GM23338 (cell line): ENCODE results near the gene CDH12. TPM values are rescaled to one million over a fixed set of nuclear protein-coding genes. Genes with fewer than 3 reads are reported as not detected.

Experiments used
- ATAC-seq: fragments of 200-7000 bp; cut with Tn5 transposase; 3 replicates; pipeline ENCODE4 v1.9.1; 2020
- DNase-seq: peaks from one replicate; pipeline ENCODE4 v3.0.0-alpha.2; 2015; ENCODE audit warnings: low spot score
- H2AFZ ChIP-seq: fragments of 200-600 bp; sonication (generic); 2 replicates; pipeline ENCODE4 v1.8.0; 2016; ENCODE audit warnings: antibody characterized with exemption, mild to moderate bottlenecking, moderate library complexity
- H3F3A ChIP-seq: fragments of 200-600 bp; sonication (generic); replicated peaks from 2 replicates; pipeline ENCODE4 v1.8.0; 2017; ENCODE audit warnings: antibody characterized with exemption, mixed run types, low read depth
- H3K27ac ChIP-seq: fragments of 200-600 bp; sonication (generic); 2 replicates; pipeline ENCODE4 v1.6.1; 2016; ENCODE audit warnings: low read depth
- H3K27me3 ChIP-seq: fragments of 200-600 bp; sonication (generic); 2 replicates; pipeline ENCODE4 v1.8.0; 2016; ENCODE audit warnings: mild to moderate bottlenecking, mixed run types, moderate library complexity; ENCODE audit not compliant: insufficient read depth
- H3K36me3 ChIP-seq: fragments of 200-600 bp; sonication (generic); 2 replicates; pipeline ENCODE4 v1.8.0; 2016; ENCODE audit warnings: mild to moderate bottlenecking; ENCODE audit not compliant: insufficient read depth
- H3K4me1 ChIP-seq: fragments of 200-600 bp; sonication (generic); 2 replicates; pipeline ENCODE4 v1.8.0; 2016; ENCODE audit warnings: mild to moderate bottlenecking, moderate library complexity; ENCODE audit not compliant: insufficient read depth
- H3K4me2 ChIP-seq: fragments of 200-600 bp; sonication (generic); 2 replicates; pipeline ENCODE4 v1.7.1; 2017; ENCODE audit warnings: mixed run types
- H3K4me3 ChIP-seq: fragments of 200-600 bp; sonication (generic); 2 replicates; pipeline ENCODE4 v1.6.1; 2016; ENCODE audit warnings: mixed run types
- H3K79me2 ChIP-seq: fragments of 200-600 bp; sonication (generic); replicated peaks from 2 replicates; pipeline ENCODE4 v1.8.0; 2017; ENCODE audit warnings: mild to moderate bottlenecking; ENCODE audit not compliant: insufficient read depth
- H3K9me2 ChIP-seq: fragments of 200-600 bp; sonication (generic); 2 replicates; pipeline ENCODE4 v1.8.0; 2017; ENCODE audit not compliant: insufficient read depth
- H4K20me1 ChIP-seq: fragments of 200-600 bp; sonication (generic); replicated peaks from 2 replicates; pipeline ENCODE4 v1.8.0; 2017; ENCODE audit warnings: mild to moderate bottlenecking; ENCODE audit not compliant: insufficient read depth
- H3K27ac Mint-ChIP-seq: 2 replicates; pipeline ENCODE4 v1.8.0; 2020; ENCODE audit warnings: inconsistent platforms, mild to moderate bottlenecking, moderate library complexity, mixed read lengths
- H3K27me3 Mint-ChIP-seq: 3 replicates; pipeline ENCODE4 v1.8.0; 2022; ENCODE audit warnings: low read depth, mild to moderate bottlenecking, moderate library complexity, mixed read lengths, inconsistent platforms; ENCODE audit not compliant: insufficient read depth, poor library complexity
- H3K36me3 Mint-ChIP-seq: 3 replicates; pipeline ENCODE4 v1.8.0; 2021; ENCODE audit warnings: low read depth, mild to moderate bottlenecking, inconsistent platforms, moderate library complexity, mixed read lengths
- H3K4me1 Mint-ChIP-seq: 3 replicates; pipeline ENCODE4 v1.8.0; 2020; ENCODE audit warnings: mild to moderate bottlenecking, inconsistent platforms, mixed read lengths
- H3K4me3 Mint-ChIP-seq: 3 replicates; pipeline ENCODE4 v1.8.0; 2021; ENCODE audit warnings: moderate library complexity, mild to moderate bottlenecking, inconsistent platforms, mixed read lengths
- H3K9me3 Mint-ChIP-seq: 3 replicates; pipeline ENCODE4 v1.8.0; 2020; ENCODE audit warnings: moderate library complexity, mild to moderate bottlenecking, inconsistent platforms, mixed read lengths
- EZH2 ChIP-seq: fragments of 200-600 bp; sonication (generic); IDR thresholded peaks from one replicate; pipeline ENCODE4 v1.8.0; 2017; ENCODE audit warnings: antibody characterized with exemption, mild to moderate bottlenecking, low read depth; ENCODE audit not compliant: unreplicated experiment
- EZH2phosphoT487 ChIP-seq: fragments of 200-600 bp; sonication (generic); IDR thresholded peaks from one replicate; pipeline ENCODE4 v1.8.1; 2018; ENCODE audit warnings: antibody characterized with exemption; ENCODE audit not compliant: unreplicated experiment
- JUNB ChIP-seq: IDR thresholded peaks from one replicate; pipeline ENCODE4 v1.6.1; 2016; ENCODE audit warnings: antibody characterized with exemption; ENCODE audit not compliant: unreplicated experiment
- NANOG ChIP-seq: IDR thresholded peaks from 2 replicates; pipeline ENCODE4 v1.6.1; 2016; ENCODE audit warnings: antibody characterized with exemption, borderline replicate concordance
- POLR2AphosphoS5 ChIP-seq: IDR thresholded peaks from 2 replicates; pipeline ENCODE4 v1.6.1; 2016; ENCODE audit warnings: antibody characterized with exemption, low read depth
- STAT1 ChIP-seq: IDR thresholded peaks from one replicate; pipeline ENCODE4 v1.6.1; 2016; ENCODE audit warnings: antibody characterized with exemption; ENCODE audit not compliant: unreplicated experiment
- ZNF114 ChIP-seq: fragments of 250-450 bp; sonication (Bioruptor Pico); IDR thresholded peaks from 2 replicates; pipeline ENCODE4 v1.5.0; 2020; ENCODE audit warnings: mild to moderate bottlenecking, moderate library complexity
- ZNF331 ChIP-seq: fragments of 250-450 bp; sonication (Bioruptor Pico); IDR thresholded peaks from 2 replicates; pipeline ENCODE4 v1.5.0; 2020; ENCODE audit warnings: low read depth, mild to moderate bottlenecking, moderate library complexity
- ZNF462 ChIP-seq: fragments of 250-450 bp; sonication (Bioruptor Pico); IDR thresholded peaks from 2 replicates; pipeline ENCODE4 v1.5.0; 2020; ENCODE audit warnings: mild to moderate bottlenecking, moderate library complexity
- polyA plus RNA-seq: library from polyadenylated mRNA; unstranded; fragments of >200 nt; fragmentation: Nextera tagmentation; extraction: Ambion mirVana; gene quantifications from 2 replicates; pipeline ENCODE4 v1.2.1, GENCODE V29; 2016
- total RNA-seq: library from RNA; depleted of rRNA; stranded (reverse); fragments of >200 nt; shearing (Covaris generic); gene quantifications from 2 replicates; pipeline ENCODE4 v1.2.3, GENCODE V29; 2014
- TF ChIP-seq, protein P1 (sequence below): IDR thresholded peaks from 2 replicates; pipeline ENCODE4 v1.6.1; 2016; ENCODE audit warnings: antibody characterized with exemption

CDH12 gene
- total and polyA plus RNA-seq, 2 experiments from 2014 or later: not detected

DNA sequence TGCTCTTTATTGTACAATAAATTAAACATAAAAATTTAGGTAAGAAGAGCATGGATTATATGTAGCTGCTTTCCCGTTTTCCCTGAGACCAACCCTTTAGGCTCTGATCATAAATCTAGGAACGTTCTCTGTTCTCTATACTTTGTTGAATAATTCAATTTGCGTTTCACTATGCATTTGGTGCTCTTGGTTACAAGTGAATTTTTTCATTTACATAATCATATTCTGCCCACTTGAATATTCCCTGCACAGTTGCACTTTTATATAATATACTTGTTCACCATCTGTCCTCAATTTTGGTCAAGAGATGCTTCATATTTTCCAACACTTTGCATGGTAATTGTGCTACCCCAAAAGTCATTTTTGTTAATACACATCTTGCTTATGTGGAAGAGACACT lies 741.8 kb downstream of the CDH12 start (continued):
- TF ChIP-seq ZNF462: no peak
- no peak for TF ChIP-seq POLR2AphosphoS5
- no peak for TF ChIP-seq EZH2
- TF ChIP-seq JUNB: no peak
- no peak for TF ChIP-seq EZH2phosphoT487
- TF ChIP-seq, protein P1, sequence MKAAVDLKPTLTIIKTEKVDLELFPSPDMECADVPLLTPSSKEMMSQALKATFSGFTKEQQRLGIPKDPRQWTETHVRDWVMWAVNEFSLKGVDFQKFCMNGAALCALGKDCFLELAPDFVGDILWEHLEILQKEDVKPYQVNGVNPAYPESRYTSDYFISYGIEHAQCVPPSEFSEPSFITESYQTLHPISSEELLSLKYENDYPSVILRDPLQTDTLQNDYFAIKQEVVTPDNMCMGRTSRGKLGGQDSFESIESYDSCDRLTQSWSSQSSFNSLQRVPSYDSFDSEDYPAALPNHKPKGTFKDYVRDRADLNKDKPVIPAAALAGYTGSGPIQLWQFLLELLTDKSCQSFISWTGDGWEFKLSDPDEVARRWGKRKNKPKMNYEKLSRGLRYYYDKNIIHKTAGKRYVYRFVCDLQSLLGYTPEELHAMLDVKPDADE: no peak
- TF ChIP-seq ZNF331 (CRISPR knock-in tag): no peak
- TF ChIP-seq STAT1: no peak
- TF ChIP-seq ZNF114 (CRISPR knock-in tag): no peak
- TF ChIP-seq NANOG: no peak

GRCh38 chr5:22109315-22109714 lies 743.8 kb downstream of the CDH12 start:
- Histone ChIP-seq H3K36me3 (no peaks in the 10 kb centered on the region), H3K4me3 (no peak overlapping the region), H3K27me3 (no peaks in the 10 kb centered on the region), H3K4me2 (0 out of 2 replicates have a peak overlapping the region, but pooled peaks have one; percentile 1), H2AFZ (no peak overlapping the region), H3K79me2 (no peaks in the 10 kb centered on the region), H3K4me1 (peaks cover 5% of the 10 kb centered on the region), H3F3A (no peaks in the 10 kb centered on the region), H4K20me1 (no peaks in the 10 kb centered on the region), H3K27ac (no peak overlapping the region), H3K9me2 (0 out of 2 replicates have a peak, but pooled peaks cover 10% of the 10 kb centered on the region)
- Mint-ChIP-seq H3K4me1 (peaks cover 9% of the 10 kb centered on the region; the same call in 2 of the 3 replicates), H3K4me3 (no peak overlapping the region), H3K9me3 (no peaks in the 10 kb centered on the region), H3K27ac (no peak overlapping the region), H3K36me3 (no peaks in the 10 kb centered on the region), H3K27me3 (no peaks in the 10 kb centered on the region)
- DNase-seq: no peak
- no peak for ATAC-seq
- TF ChIP-seq POLR2AphosphoS5 (no peak), JUNB (no peak), EZH2phosphoT487 (no peak), ZNF462 (no peak)
